ENCODE measurements around the gene SLC8A3. TPM values are rescaled to one million over a fixed set of nuclear protein-coding genes. Genes with fewer than 3 reads are reported as not detected.

Gene SLC8A3
- total RNA-seq, 4 donors from 2014 or later, result 0.49 to 1.5 (median 0.92) TPM

- no peak for ATAC-seq
- no peak overlapping the region for H3K27ac ChIP-seq
- TF ChIP-seq POLR2A (IDR thresholded peaks at IDR 0.05), result no peak
- TF ChIP-seq CTCF (IDR thresholded peaks at IDR 0.05), result no peak
- TF ChIP-seq EP300 (IDR thresholded peaks at IDR 0.05), result no peak
- TF ChIP-seq POLR2AphosphoS5 (IDR thresholded peaks at IDR 0.05), result no peak
These were observed 67.2 kb downstream of the SLC8A3 start for GRCh38 chr14:70121521-70121920.

GRCh38 chr14:70118064-70118463 lies 70.7 kb downstream of the SLC8A3 start:
- Histone ChIP-seq H3K9me3 (no peaks in the 10 kb centered on the region), H3K4me3 (no peak overlapping the region), H3K27me3 (peaks cover 3% of the 10 kb centered on the region), H3K36me3 (no peaks in the 10 kb centered on the region), H3K4me1 (no peaks in the 10 kb centered on the region), H3K27ac (no peak overlapping the region)
- whole genome bisulfite sequencing, 2 donors (ENCODE audit: low coverage in 1 of 2), result 43 to 68% methylated on average over 2 to 3 of the region's 3 CpGs
- no peak for ATAC-seq
- TF ChIP-seq EP300 (IDR thresholded peaks at IDR 0.05) (no peak), CTCF (IDR thresholded peaks at IDR 0.05) (no peak), POLR2AphosphoS5 (IDR thresholded peaks at IDR 0.05) (no peak), POLR2A (IDR thresholded peaks at IDR 0.05) (no peak)

More at GRCh38 chr14:70121521-70121920, 67.2 kb downstream of the SLC8A3 start:
- Histone ChIP-seq H3K36me3 (no peaks in the 10 kb centered on the region), H3K4me1 (no peaks in the 10 kb centered on the region), H3K4me3 (no peak overlapping the region), H3K27me3 (peaks cover 3% of the 10 kb centered on the region), H3K9me3 (no peaks in the 10 kb centered on the region)
- 0 to 23% methylated on average over 1 of the region's 1 CpG for WGBS, 2 donors (ENCODE audit: low coverage in 1 of 2)

- 42 to 57% methylated on average over 5 of the region's 5 CpGs for WGBS, 2 donors (ENCODE audit: low coverage in 1 of 2)
- H3K27ac ChIP-seq, result no peak overlapping the region
- no peaks in the 10 kb centered on the region for H3K9me3 ChIP-seq
- no peak overlapping the region for H3K4me3 ChIP-seq
- peaks cover 4% of the 10 kb centered on the region for H3K27me3 ChIP-seq
- no peak for ATAC-seq
- H3K4me1 ChIP-seq, result no peaks in the 10 kb centered on the region
- H3K36me3 ChIP-seq, result no peaks in the 10 kb centered on the region
- TF ChIP-seq POLR2A (IDR thresholded peaks at IDR 0.05) (no peak), EP300 (IDR thresholded peaks at IDR 0.05) (no peak), CTCF (IDR thresholded peaks at IDR 0.05) (no peak), POLR2AphosphoS5 (IDR thresholded peaks at IDR 0.05) (no peak)
These were observed 72.5 kb downstream of the SLC8A3 start for GRCh38 chr14:70116278-70116677.

- Histone ChIP-seq H3K9me3 (no peaks in the 10 kb centered on the region), H3K4me1 (no peaks in the 10 kb centered on the region), H3K27me3 (peaks cover 4% of the 10 kb centered on the region), H3K4me3 (no peak overlapping the region), H3K36me3 (no peaks in the 10 kb centered on the region), H3K27ac (no peak overlapping the region)
- TF ChIP-seq CTCF (IDR thresholded peaks at IDR 0.05) (no peak), EP300 (IDR thresholded peaks at IDR 0.05) (no peak), POLR2AphosphoS5 (IDR thresholded peaks at IDR 0.05) (no peak), POLR2A (IDR thresholded peaks at IDR 0.05) (no peak)
- no peak for ATAC-seq
- WGBS, 2 donors (ENCODE audit: low coverage in 1 of 2), result 68 to 73% methylated on average over 3 to 12 of the region's 12 CpGs
These were observed 74.1 kb downstream of the SLC8A3 start for GRCh38 chr14:70114621-70115156.

GRCh38 chr14:70113211-70113610 lies 75.5 kb downstream of the SLC8A3 start:
- Histone ChIP-seq H3K27me3 (peaks cover 4% of the 10 kb centered on the region), H3K27ac (no peak overlapping the region), H3K36me3 (no peaks in the 10 kb centered on the region), H3K9me3 (no peaks in the 10 kb centered on the region), H3K4me1 (no peaks in the 10 kb centered on the region), H3K4me3 (no peak overlapping the region)
- TF ChIP-seq POLR2AphosphoS5 (IDR thresholded peaks at IDR 0.05) (no peak), POLR2A (IDR thresholded peaks at IDR 0.05) (no peak), CTCF (IDR thresholded peaks at IDR 0.05) (no peak), EP300 (IDR thresholded peaks at IDR 0.05) (no peak)
- no peak for ATAC-seq
- 72 to 83% methylated on average over 2 of the region's 2 CpGs for WGBS, 2 donors (ENCODE audit: low coverage in 1 of 2)

All from gastroesophageal sphincter (tissue), 4 donors.